ENCODE measurements around the gene GPR39.

GPR39 gene

DNA sequence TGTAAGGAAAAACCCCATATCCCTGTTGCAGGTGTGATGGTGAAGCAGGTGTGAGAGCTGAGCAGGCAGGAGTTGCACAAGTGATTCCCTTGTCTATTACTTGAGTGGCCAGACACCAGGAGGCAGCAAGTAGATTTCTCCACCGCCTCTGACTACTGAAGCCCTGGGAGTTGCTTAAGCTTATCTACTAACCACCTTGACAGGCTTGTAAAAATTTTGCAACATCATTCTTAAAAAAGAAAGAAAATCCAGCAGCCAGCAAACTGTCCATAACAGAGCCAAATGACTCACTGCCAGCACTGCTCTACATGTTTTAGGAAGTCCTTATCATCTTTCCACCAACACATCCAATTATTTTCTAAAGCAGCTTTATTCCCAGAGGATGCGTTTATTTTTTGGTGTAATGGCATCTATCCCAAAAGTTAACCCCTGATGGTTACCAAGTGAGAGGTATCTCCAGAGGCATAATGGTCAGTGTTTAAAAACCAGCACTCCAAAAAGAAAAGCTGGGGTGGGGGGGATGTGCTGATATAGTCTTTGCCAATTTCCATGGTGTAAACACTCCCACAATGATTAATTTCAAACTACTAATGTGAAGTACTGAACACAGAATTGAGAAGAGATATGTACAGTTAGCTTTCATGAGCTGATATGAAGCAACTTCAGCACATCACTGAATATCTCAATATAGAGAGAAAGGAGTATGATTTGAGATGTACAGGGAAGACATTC lies 16.3 kb upstream of the GPR39 start:
- Histone ChIP-seq H3K36me3 (ENCODE audit: low read depth) (no peaks in the 10 kb centered on the region), H3K4me1 (ENCODE audit: insufficient read depth, poor library complexity, severe bottlenecking) (no peaks in the 10 kb centered on the region), H3K4me3 (ENCODE audit: severe bottlenecking) (no peak overlapping the region), H3K27me3 (ENCODE audit: insufficient read depth, poor library complexity, severe bottlenecking) (no peaks in the 10 kb centered on the region), H3K9me3 (ENCODE audit: severe bottlenecking) (no peaks in the 10 kb centered on the region), H3K27ac (ENCODE audit: poor library complexity, severe bottlenecking) (no peak overlapping the region)
- TF ChIP-seq, protein P1, sequence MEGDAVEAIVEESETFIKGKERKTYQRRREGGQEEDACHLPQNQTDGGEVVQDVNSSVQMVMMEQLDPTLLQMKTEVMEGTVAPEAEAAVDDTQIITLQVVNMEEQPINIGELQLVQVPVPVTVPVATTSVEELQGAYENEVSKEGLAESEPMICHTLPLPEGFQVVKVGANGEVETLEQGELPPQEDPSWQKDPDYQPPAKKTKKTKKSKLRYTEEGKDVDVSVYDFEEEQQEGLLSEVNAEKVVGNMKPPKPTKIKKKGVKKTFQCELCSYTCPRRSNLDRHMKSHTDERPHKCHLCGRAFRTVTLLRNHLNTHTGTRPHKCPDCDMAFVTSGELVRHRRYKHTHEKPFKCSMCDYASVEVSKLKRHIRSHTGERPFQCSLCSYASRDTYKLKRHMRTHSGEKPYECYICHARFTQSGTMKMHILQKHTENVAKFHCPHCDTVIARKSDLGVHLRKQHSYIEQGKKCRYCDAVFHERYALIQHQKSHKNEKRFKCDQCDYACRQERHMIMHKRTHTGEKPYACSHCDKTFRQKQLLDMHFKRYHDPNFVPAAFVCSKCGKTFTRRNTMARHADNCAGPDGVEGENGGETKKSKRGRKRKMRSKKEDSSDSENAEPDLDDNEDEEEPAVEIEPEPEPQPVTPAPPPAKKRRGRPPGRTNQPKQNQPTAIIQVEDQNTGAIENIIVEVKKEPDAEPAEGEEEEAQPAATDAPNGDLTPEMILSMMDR (IDR thresholded peaks at IDR 0.05; ENCODE audit: poor library complexity, severe bottlenecking) = peak; percentile 26
- no peak for DNase-seq (ENCODE audit: low spot score)
- ATAC-seq (ENCODE audit: low read depth) = peak; percentile 91

GRCh38 chr2:132400901-132401240 lies 15.7 kb upstream of the GPR39 start:
- DNase-seq (ENCODE audit: low spot score) (no peak), ATAC-seq (ENCODE audit: low read depth) (no peak)
- Histone ChIP-seq H3K27me3 (ENCODE audit: insufficient read depth, poor library complexity, severe bottlenecking) (no peaks in the 10 kb centered on the region), H3K9me3 (ENCODE audit: severe bottlenecking) (no peaks in the 10 kb centered on the region), H3K27ac (ENCODE audit: poor library complexity, severe bottlenecking) (no peak overlapping the region), H3K4me1 (ENCODE audit: insufficient read depth, poor library complexity, severe bottlenecking) (no peaks in the 10 kb centered on the region), H3K36me3 (ENCODE audit: low read depth) (no peaks in the 10 kb centered on the region), H3K4me3 (ENCODE audit: severe bottlenecking) (no peak overlapping the region)
- TF ChIP-seq, protein P1 (IDR thresholded peaks at IDR 0.05; ENCODE audit: poor library complexity, severe bottlenecking) = no peak

DNA sequence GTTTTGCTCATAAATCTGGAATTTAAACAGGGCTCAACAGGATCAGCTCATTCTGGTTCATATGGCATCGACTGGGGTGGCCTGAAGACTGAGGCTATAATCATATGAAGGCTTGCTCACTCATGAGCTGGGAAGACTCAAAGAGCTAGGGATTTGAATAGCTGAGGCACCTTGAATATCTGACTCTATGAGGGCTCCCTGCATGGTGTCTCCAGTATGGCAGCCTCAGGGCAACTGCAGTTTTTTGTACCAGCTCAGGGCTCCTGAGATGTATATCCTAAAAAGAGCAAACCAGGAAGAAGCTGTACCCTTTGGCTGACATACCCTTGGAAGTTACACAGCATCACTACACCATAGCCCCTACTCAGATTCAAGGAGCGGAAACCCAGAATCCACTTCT lies 15.3 kb upstream of the GPR39 start:
- TF ChIP-seq, protein P1 (IDR thresholded peaks at IDR 0.05; ENCODE audit: poor library complexity, severe bottlenecking) = no peak
- Histone ChIP-seq H3K4me3 (ENCODE audit: severe bottlenecking) (no peak overlapping the region), H3K27ac (ENCODE audit: poor library complexity, severe bottlenecking) (no peak overlapping the region), H3K36me3 (ENCODE audit: low read depth) (no peaks in the 10 kb centered on the region), H3K4me1 (ENCODE audit: insufficient read depth, poor library complexity, severe bottlenecking) (no peaks in the 10 kb centered on the region), H3K27me3 (ENCODE audit: insufficient read depth, poor library complexity, severe bottlenecking) (no peaks in the 10 kb centered on the region), H3K9me3 (ENCODE audit: severe bottlenecking) (no peaks in the 10 kb centered on the region)
- ATAC-seq (ENCODE audit: low read depth) (no peak), DNase-seq (ENCODE audit: low spot score) (no peak)

DNA sequence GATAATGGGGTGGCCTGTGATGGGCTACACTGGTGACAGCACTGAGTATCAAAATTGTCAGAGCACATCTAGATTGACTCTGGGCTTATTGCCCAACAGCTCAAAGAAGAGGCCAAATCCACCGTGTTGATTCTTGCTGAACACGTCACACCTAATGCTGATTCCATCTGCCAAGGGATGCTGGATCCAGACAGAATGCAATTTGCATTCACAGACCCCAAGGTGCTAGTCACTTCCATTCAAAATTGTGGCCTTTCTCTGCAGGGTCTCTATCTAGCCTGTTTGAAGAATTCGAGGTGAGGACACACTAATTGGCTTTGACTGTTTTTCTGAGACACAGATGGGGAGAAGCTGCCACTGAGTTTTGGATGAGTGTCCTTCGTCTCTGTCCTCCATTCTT lies 13.5 kb upstream of the GPR39 start:
- H3K4me3 ChIP-seq (ENCODE audit: severe bottlenecking) = no peak overlapping the region
- no peaks in the 10 kb centered on the region for H3K4me1 ChIP-seq (ENCODE audit: insufficient read depth, poor library complexity, severe bottlenecking)
- H3K9me3 ChIP-seq (ENCODE audit: severe bottlenecking) = no peaks in the 10 kb centered on the region
- H3K36me3 ChIP-seq (ENCODE audit: low read depth) = no peaks in the 10 kb centered on the region
- no peak for ATAC-seq (ENCODE audit: low read depth)
- no peak for DNase-seq (ENCODE audit: low spot score)
- no peak overlapping the region for H3K27ac ChIP-seq (ENCODE audit: poor library complexity, severe bottlenecking)
- no peaks in the 10 kb centered on the region for H3K27me3 ChIP-seq (ENCODE audit: insufficient read depth, poor library complexity, severe bottlenecking)
- TF ChIP-seq, protein P1 (IDR thresholded peaks at IDR 0.05; ENCODE audit: poor library complexity, severe bottlenecking) = no peak

DNA sequence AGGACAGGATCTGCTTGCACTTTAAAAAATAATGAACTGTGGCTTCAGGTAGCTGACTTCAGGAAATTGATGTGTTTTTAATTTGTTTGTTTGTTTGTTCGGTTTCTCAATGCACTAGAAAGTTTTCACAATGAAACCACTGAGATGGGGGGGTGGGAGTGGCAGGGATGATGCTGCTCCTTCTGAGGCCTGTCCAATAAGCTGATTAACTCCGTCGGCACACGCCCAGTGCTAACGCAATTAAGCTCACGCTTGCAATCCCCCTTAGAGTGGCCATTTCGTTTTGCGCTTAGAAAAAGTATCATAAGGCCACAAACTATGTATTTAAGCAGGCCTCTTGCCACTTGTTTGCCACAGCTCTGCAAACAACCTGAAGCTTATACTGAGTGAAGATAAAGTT lies 12.5 kb upstream of the GPR39 start:
- DNase-seq (ENCODE audit: low spot score) = no peak
- no peaks in the 10 kb centered on the region for H3K36me3 ChIP-seq (ENCODE audit: low read depth)
- no peaks in the 10 kb centered on the region for H3K27me3 ChIP-seq (ENCODE audit: insufficient read depth, poor library complexity, severe bottlenecking)
- TF ChIP-seq, protein P1 (IDR thresholded peaks at IDR 0.05; ENCODE audit: poor library complexity, severe bottlenecking) = no peak
- no peak overlapping the region for H3K4me3 ChIP-seq (ENCODE audit: severe bottlenecking)
- no peaks in the 10 kb centered on the region for H3K9me3 ChIP-seq (ENCODE audit: severe bottlenecking)
- no peak for ATAC-seq (ENCODE audit: low read depth)
- H3K27ac ChIP-seq (ENCODE audit: poor library complexity, severe bottlenecking) = no peak overlapping the region
- H3K4me1 ChIP-seq (ENCODE audit: insufficient read depth, poor library complexity, severe bottlenecking) = no peaks in the 10 kb centered on the region
